SK-N-SH (cell line): ENCODE data around the gene SEC31B. TPM values are rescaled to one million over a fixed set of nuclear protein-coding genes. Genes with fewer than 3 reads are reported as not detected.

Source experiments
- CTCF ChIA-PET: fragments of 300-600, 350-600 bp; formaldehyde crosslinking; extraction: SDS; loops from one replicate; lab custom pipeline; 2021; lab: Yijun Ruan, JAX
- POLR2A ChIA-PET: fragments of 350-600 bp; sonication (Branson Sonifier 250); formaldehyde crosslinking; extraction: SDS; loops from one replicate; lab custom pipeline; 2020; ENCODE audit warnings: antibody characterized with exemption, inconsistent platforms; lab: Yijun Ruan, JAX
- DNase-seq: peaks from one replicate; pipeline ENCODE4 v3.0.0; 2012
- H2AFZ ChIP-seq: fragments of 200-600 bp; sonication (generic); 2 replicates; pipeline ENCODE4 v1.8.1; 2016; ENCODE audit warnings: antibody characterized with exemption, mild to moderate bottlenecking, low read depth
- H3F3A ChIP-seq: fragments of 200-600 bp; sonication (generic); replicated peaks from 2 replicates; pipeline ENCODE3; 2016; ENCODE audit warnings: antibody characterized with exemption, mild to moderate bottlenecking; ENCODE audit not compliant: insufficient read depth
- H3K27ac ChIP-seq, 2 experiments: fragments of 200-500 bp in 1 of 2; fragments of 200-600 bp in 1 of 2; sonication (Bioruptor generic) in 1 of 2; sonication (generic), shearing (Covaris generic) in 1 of 2; 2 replicates each; pipeline versions ENCODE4 v1.5.1 to v1.6.1; 2014 to 2016; ENCODE audit warnings: low read depth in 2 of 2, inconsistent platforms in 1 of 2, low read length in 1 of 2, mild to moderate bottlenecking in 1 of 2, mixed read lengths in 1 of 2
- H3K27me3 ChIP-seq: fragments of 200-600 bp; sonication (generic), shearing (Covaris generic); 2 replicates; pipeline ENCODE4 v1.6.1; 2016; ENCODE audit warnings: mixed run types; ENCODE audit not compliant: insufficient read depth
- H3K36me3 ChIP-seq, 2 experiments: fragments of 200-500 bp in 1 of 2; fragments of 200-600 bp in 1 of 2; sonication (Bioruptor generic) in 1 of 2; sonication (generic) in 1 of 2; replicated peaks in 1 of 2; 2 replicates each; pipeline versions ENCODE3 to v1.5.1; 2014 to 2016; ENCODE audit warnings: low read length in 1 of 2, mild to moderate bottlenecking in 1 of 2; ENCODE audit not compliant: insufficient read depth in 2 of 2, control insufficient read depth in 1 of 2
- H3K4me1 ChIP-seq, 2 experiments: fragments of 200-500 bp in 1 of 2; fragments of 200-600 bp in 1 of 2; sonication (Bioruptor generic) in 1 of 2; sonication (generic), shearing (Covaris generic) in 1 of 2; 2 replicates each; pipeline versions ENCODE4 v1.5.1 to v1.6.1; 2014 to 2016; ENCODE audit warnings: low read depth in 1 of 2, low read length in 1 of 2, mixed run types in 1 of 2; ENCODE audit not compliant: insufficient read depth in 2 of 2, control insufficient read depth in 1 of 2
- H3K4me2 ChIP-seq: fragments of 200-600 bp; sonication (generic), shearing (Covaris generic); 2 replicates; pipeline ENCODE4 v1.6.1; 2017; ENCODE audit warnings: mixed run types
- H3K4me3 ChIP-seq, 2 experiments: fragments of 200-500 bp in 1 of 2; fragments of 200-600 bp in 1 of 2; sonication (Bioruptor generic) in 1 of 2; sonication (generic), shearing (Covaris generic) in 1 of 2; 2 replicates each; pipeline versions ENCODE4 v1.5.1 to v1.8.1; 2014 to 2016; ENCODE audit warnings: low read depth in 2 of 2, inconsistent platforms in 1 of 2, low read length in 1 of 2, mild to moderate bottlenecking in 1 of 2, mixed read lengths in 1 of 2, moderate library complexity in 1 of 2
- H3K79me2 ChIP-seq: fragments of 200-600 bp; sonication (generic); 2 replicates; pipeline ENCODE4 v1.8.1; 2017; ENCODE audit warnings: mild to moderate bottlenecking; ENCODE audit not compliant: insufficient read depth
- H3K9ac ChIP-seq: fragments of 200-600 bp; sonication (generic); 2 replicates; pipeline ENCODE4 v1.6.1; 2017; ENCODE audit warnings: mixed run types
- H3K9me2 ChIP-seq: fragments of 200-600 bp; sonication (generic); 2 replicates; pipeline ENCODE4 v1.6.1; 2017; ENCODE audit warnings: mixed run types
- H3K9me3 ChIP-seq: fragments of 200-600 bp; sonication (generic); 2 replicates; pipeline ENCODE4 v1.6.1; 2017; ENCODE audit warnings: mixed run types, mild to moderate bottlenecking, moderate library complexity
- H4K20me1 ChIP-seq: fragments of 200-600 bp; sonication (generic); 2 replicates; pipeline ENCODE4 v1.6.1; 2017; ENCODE audit warnings: mild to moderate bottlenecking, mixed run types; ENCODE audit not compliant: insufficient read depth
- ELF1 ChIP-seq: IDR thresholded peaks from 2 replicates; pipeline ENCODE4 v1.4.0; 2012
- EP300 ChIP-seq, 2 experiments: IDR thresholded peaks; 2 replicates each; pipeline versions ENCODE4 v1.4.0 to v1.6.1; 2012; ENCODE audit warnings: borderline replicate concordance in 1 of 2, low read depth in 1 of 2, low read length in 1 of 2
- FOXJ3 ChIP-seq: sonication (generic); formaldehyde crosslinking; IDR thresholded peaks from 2 replicates; pipeline ENCODE4 v1.5.1; 2020; ENCODE audit warnings: mild to moderate bottlenecking, missing genetic modification reagents
- FOXM1 ChIP-seq: IDR thresholded peaks from 2 replicates; pipeline ENCODE4 v1.4.0; 2012; ENCODE audit warnings: low read depth, mild to moderate bottlenecking
- GABPA ChIP-seq: IDR thresholded peaks from 2 replicates; pipeline ENCODE4 v1.4.0; 2012; ENCODE audit warnings: low read depth, mild to moderate bottlenecking
- PBX3 ChIP-seq: IDR thresholded peaks from 2 replicates; pipeline ENCODE4; 2012
- POLR2AphosphoS5 ChIP-seq: IDR thresholded peaks from 2 replicates; pipeline ENCODE4 v1.6.1; 2012; ENCODE audit warnings: low read depth, low read length
- REST ChIP-seq: IDR thresholded peaks from 2 replicates; pipeline ENCODE4 v1.6.1; 2012; ENCODE audit warnings: mild to moderate bottlenecking, low read depth, low read length, moderate library complexity
- RXRA ChIP-seq: IDR thresholded peaks from 2 replicates; pipeline ENCODE4 v1.4.0; 2012; ENCODE audit warnings: low read depth, mild to moderate bottlenecking, borderline replicate concordance
- TCF12 ChIP-seq: IDR thresholded peaks from 2 replicates; pipeline ENCODE4 v1.4.0; 2012
- WGBS: methylation state at CpG from one replicate; pipeline ENCODE4 v1.1.6; 2017; ENCODE audit warnings: low lambda C conversion rate; 5-methylcytosine and 5-hydroxymethylcytosine counted together
- polyA plus RNA-seq, 3 experiments: library from polyadenylated mRNA; depleted of rRNA; stranded (reverse); fragments of >200 nt; gene quantifications; 2 replicates each; pipeline ENCODE4 v1.2.3, GENCODE V29; 2012
- TF ChIP-seq, protein P1 (sequence below): IDR thresholded peaks from 2 replicates; pipeline ENCODE4 v1.4.0; 2012; ENCODE audit warnings: low read depth, borderline replicate concordance

The SEC31B gene
- polyA plus RNA-seq, 1 of the 3 experiments (the other 2 are of a cell fraction): 8.8 TPM

DNA sequence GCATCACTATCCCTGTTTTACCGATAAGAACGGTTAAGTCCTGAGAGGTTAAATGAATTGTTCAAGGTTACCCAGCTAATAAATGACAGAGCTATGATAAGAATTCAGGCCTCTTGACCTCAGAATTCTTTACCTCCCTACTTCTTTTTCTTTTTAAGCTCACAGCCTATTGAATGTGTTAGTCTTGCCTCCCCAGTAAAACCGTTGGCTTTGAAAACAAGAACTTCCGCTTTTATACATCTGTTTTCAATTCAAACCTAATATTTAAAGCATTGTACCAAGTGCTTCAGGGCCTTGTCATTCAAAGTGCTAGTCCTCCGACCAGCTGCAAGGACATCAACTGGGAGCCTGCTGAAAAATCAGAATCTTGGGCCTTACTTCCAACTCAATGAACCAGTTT, 15.6 kb downstream of the SEC31B start:
- Histone ChIP-seq H3K9me2 (no peaks in the 10 kb centered on the region), H3K27me3 (no peaks in the 10 kb centered on the region), H3K79me2 (no peaks in the 10 kb centered on the region), H3K36me3 (peaks cover 0 to 7% of the 10 kb centered on the region in 2 experiments), H3K4me1 (peaks cover 0 to 22% of the 10 kb centered on the region in 2 experiments; a peak in 2 of 4 replicates), H3K4me2 (no peak overlapping the region), H3K9me3 (no peaks in the 10 kb centered on the region), H4K20me1 (no peaks in the 10 kb centered on the region), H3K4me3 (no peak overlapping the region), H3F3A (no peaks in the 10 kb centered on the region), H3K9ac (no peak overlapping the region), H3K27ac (peak overlapping the region; percentile 29 to 69; a peak in 3 of 4 replicates), H2AFZ (no peak overlapping the region)
- ChIA-PET POLR2A (no interaction called here), CTCF (interaction anchor here (0.6 to 14.7 kb wide), 7 partner anchors 15 to 188 kb away, joined by 3 to 158 read pairs (median 5); partner anchors contain the start of gene SEC31B)
- WGBS: 53% methylated on average over 5 of the region's 5 CpGs
- DNase-seq: no peak
- TF ChIP-seq FOXJ3 (CRISPR knock-in tag): no peak
- 0 out of 2 replicates have a peak, but pooled peaks have one; percentile 21 for TF ChIP-seq ELF1
- peak in 1 of 2 experiments; percentile 30; a peak in 1 of 4 replicates for TF ChIP-seq EP300 (IDR thresholded peaks at IDR 0.05; ENCODE audit: borderline replicate concordance in 1 of 2, low read depth in 1 of 2, low read length in 1 of 2)
- peak; percentile 23; the same call in 1 of the 2 replicates for TF ChIP-seq POLR2AphosphoS5
- 0 out of 2 replicates have a peak, but pooled peaks have one; percentile 55 for TF ChIP-seq FOXM1
- peak; percentile 38; the same call in 1 of the 2 replicates for TF ChIP-seq GABPA
- TF ChIP-seq, protein P1, sequence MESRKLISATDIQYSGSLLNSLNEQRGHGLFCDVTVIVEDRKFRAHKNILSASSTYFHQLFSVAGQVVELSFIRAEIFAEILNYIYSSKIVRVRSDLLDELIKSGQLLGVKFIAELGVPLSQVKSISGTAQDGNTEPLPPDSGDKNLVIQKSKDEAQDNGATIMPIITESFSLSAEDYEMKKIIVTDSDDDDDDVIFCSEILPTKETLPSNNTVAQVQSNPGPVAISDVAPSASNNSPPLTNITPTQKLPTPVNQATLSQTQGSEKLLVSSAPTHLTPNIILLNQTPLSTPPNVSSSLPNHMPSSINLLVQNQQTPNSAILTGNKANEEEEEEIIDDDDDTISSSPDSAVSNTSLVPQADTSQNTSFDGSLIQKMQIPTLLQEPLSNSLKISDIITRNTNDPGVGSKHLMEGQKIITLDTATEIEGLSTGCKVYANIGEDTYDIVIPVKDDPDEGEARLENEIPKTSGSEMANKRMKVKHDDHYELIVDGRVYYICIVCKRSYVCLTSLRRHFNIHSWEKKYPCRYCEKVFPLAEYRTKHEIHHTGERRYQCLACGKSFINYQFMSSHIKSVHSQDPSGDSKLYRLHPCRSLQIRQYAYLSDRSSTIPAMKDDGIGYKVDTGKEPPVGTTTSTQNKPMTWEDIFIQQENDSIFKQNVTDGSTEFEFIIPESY: no peak
- TF ChIP-seq TCF12: peak; percentile 87
- peak; percentile 30; the same call in 1 of the 2 replicates for TF ChIP-seq RXRA
- TF ChIP-seq REST: no peak
- TF ChIP-seq PBX3: peak; percentile 46
